GM12864 (cell line): ENCODE data around the gene MTRF1.

ENCODE experiments used
- DNase-seq: peaks from one replicate; pipeline ENCODE4 v3.0.0-alpha.2; 2011; ENCODE audit warnings: low read depth
- H3K4me3 ChIP-seq: 2 replicates; pipeline ENCODE4 v1.5.1; 2011; ENCODE audit warnings: mild to moderate bottlenecking, low read depth, low read length, control low read depth
- TF ChIP-seq, protein P1 (sequence below): IDR thresholded peaks from 2 replicates; pipeline ENCODE4 v1.5.1; 2011; ENCODE audit warnings: low read depth, mild to moderate bottlenecking, moderate library complexity, low read length, control low read depth, inconsistent platforms; ENCODE audit errors: missing control alignments

MTRF1 gene

DNA sequence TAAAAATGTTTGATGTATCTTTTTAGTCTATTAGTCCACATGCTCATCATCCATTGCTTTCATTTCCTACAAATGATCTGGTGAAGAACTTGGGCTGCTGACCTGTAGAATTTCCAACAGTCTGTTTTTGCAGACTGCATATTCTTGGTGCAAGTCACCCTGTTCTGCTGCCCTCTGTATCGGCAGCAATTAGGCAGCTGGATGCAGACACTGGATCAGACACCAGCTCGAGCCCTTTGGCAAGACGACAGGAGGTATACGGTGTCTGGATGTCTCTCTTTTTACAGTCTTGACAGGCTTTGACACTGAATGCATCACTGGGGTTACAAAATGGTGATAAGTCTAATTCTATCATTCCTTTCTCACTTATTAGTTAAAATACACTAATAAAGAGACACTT is 21.8 kb downstream of the MTRF1 start:
- no peak overlapping the region for H3K4me3 ChIP-seq
- TF ChIP-seq, protein P1, sequence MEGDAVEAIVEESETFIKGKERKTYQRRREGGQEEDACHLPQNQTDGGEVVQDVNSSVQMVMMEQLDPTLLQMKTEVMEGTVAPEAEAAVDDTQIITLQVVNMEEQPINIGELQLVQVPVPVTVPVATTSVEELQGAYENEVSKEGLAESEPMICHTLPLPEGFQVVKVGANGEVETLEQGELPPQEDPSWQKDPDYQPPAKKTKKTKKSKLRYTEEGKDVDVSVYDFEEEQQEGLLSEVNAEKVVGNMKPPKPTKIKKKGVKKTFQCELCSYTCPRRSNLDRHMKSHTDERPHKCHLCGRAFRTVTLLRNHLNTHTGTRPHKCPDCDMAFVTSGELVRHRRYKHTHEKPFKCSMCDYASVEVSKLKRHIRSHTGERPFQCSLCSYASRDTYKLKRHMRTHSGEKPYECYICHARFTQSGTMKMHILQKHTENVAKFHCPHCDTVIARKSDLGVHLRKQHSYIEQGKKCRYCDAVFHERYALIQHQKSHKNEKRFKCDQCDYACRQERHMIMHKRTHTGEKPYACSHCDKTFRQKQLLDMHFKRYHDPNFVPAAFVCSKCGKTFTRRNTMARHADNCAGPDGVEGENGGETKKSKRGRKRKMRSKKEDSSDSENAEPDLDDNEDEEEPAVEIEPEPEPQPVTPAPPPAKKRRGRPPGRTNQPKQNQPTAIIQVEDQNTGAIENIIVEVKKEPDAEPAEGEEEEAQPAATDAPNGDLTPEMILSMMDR, result no peak
- DNase-seq, result no peak

DNA sequence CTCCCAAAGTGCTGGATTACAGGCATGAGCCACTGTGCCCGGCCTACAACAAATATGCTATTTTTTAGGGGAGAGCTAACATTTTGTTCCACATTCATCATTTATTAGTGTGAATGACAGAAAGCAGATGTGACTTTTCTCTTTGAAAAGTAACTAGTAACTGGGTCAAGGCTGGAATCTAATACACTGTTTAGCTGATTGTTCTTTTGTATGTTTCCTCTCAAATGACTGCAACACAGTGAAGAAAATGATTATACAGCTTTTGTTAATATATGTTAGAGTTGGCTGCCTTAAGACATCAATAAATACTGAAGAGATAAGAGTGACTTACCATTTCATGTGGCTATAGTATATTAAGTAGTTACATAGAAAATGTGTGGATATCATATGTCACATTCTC is 27.0 kb downstream of the MTRF1 start:
- TF ChIP-seq, protein P1, result no peak
- no peak for DNase-seq
- H3K4me3 ChIP-seq, result no peak overlapping the region

DNA sequence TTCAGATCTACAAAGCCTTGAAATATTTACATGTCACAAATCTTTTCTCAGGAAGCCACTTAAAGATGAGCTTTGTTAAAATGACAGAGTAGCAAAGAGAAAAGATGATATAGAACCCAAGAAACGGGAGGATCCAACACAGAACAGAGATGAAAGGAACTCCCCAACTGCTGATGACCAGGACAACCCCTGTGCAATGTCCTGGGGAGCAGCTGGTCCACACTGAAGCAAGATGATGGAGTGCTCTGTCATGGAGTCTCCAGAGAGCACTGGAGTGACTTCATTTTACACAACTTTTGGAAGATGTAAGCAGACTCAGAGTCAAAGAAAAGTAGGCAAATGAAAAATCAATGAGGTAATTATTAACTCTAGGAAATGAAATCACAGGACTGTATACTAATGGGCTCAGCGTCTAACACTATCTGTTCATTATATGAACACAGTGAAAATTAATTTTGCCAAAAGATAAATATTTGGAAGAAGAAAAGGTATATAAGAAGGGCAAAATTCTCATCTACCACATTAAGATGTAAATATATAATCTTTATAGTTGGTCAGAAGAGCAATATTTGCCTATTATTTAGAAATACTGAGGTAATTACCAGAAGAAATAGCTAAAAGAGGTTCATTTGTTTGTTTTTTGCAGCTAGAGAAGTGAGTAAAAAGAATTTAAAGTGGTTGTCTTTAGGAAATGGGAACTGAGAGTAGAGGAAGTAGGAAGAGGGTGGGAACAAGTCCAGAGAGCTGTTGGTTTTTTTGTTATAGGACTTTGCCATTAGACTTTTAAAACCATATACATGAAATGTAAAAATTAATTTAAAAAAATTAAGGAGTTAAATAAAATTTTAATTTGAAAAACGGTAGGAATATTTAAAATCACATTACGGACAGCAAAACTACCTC is 30.5 kb downstream of the MTRF1 start:
- TF ChIP-seq, protein P1, result no peak
- no peak for DNase-seq
- no peak overlapping the region for H3K4me3 ChIP-seq

DNA sequence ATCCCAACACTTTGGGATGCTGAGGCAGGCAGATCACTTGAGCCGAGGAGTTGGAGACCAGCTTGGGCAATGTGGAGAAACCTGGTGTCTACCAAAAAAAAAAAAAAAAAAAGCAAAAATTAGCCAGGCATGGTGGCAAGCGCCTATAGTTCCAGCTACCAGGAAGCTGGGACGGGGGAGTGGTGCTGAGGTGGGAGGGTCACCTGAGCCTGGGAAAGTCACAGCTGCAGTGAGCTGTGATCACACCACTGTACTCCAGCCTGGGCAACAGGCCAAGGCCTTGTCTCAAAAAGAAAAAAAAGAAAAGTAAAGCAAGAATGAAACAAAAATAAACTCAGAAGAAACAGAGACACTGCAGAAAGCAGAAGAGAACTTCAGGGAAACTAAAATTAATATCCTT is 31.6 kb downstream of the MTRF1 start:
- no peak for DNase-seq
- H3K4me3 ChIP-seq, result no peak overlapping the region
- TF ChIP-seq, protein P1, result no peak

DNA sequence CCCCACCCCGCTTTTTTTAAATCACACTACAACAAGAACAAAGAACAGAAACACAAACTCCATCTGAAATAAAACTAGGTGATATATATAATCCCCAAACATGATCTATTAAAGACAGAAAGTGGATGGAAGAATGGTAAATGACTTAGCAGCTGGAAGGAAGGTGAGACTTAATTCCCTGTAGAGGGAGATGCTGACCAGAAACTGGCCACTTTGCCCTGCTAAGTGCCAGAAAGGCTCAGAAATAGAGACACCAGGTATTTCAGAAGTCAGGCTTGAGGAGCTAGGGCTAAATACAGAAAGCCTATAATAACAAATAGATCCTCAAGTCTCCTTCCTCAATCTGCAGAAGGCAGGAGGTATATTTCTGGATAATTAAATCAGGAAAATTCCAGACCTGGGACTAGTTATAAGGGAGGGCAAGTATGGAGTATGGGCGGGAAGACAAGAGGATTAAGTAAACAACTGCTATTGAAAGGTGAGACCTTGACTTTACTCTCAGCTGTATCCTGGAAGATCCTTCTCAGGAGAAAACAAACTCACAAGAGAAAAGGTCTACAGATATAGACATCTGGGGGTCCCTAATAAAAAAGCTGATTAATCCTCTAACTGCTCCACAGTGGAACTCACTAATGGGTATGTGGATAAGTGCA is 32.2 kb downstream of the MTRF1 start:
- TF ChIP-seq, protein P1, result no peak
- no peak for DNase-seq

DNA sequence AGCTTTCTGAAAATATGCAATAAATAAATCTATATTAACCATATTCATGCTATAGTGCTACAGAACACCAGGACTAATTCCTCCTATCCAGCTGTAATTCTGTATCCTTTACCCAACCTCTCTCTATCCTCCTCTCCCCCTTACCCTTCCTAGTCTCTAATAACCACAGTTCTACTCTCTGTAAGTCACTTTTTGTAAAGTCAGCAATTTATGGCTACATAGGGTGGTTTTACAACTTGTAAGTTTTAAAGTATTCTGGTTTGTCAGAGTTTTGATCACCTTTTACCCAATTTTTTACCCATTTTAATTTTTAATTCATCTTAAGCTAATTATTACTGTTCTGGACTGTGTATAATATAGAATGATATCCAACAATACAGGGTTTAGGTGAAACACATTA is 34.0 kb downstream of the MTRF1 start:
- TF ChIP-seq, protein P1, result no peak
- DNase-seq, result no peak
- H3K4me3 ChIP-seq, result no peak overlapping the region

More for the DNA sequence above, 32.2 kb downstream of the MTRF1 start:
- no peak overlapping the region for H3K4me3 ChIP-seq
